Large intestine (tissue), 3 donors: ENCODE data around the gene MED15. TPM values are rescaled to one million over a fixed set of nuclear protein-coding genes. Genes with fewer than 3 reads are reported as not detected.
A peak's percentile ranks its signal among the peaks of the same experiment; 100 is the strongest.

Experiments
- DNase-seq, 2 donors: peaks; one replicate each; pipeline versions ENCODE4 v3.0.0 to v3.0.0-alpha.2; 2013
- H3K27ac ChIP-seq: one replicate; pipeline ENCODE4 v1.5.1; 2013; ENCODE audit warnings: low read length
- H3K27me3 ChIP-seq: 2 replicates; pipeline ENCODE4 v1.6.1; 2013; ENCODE audit warnings: low read length; ENCODE audit not compliant: control insufficient read depth, insufficient read depth
- H3K36me3 ChIP-seq: 2 replicates; pipeline ENCODE4 v1.6.1; 2013; ENCODE audit warnings: low read length; ENCODE audit not compliant: control insufficient read depth, insufficient read depth
- H3K4me1 ChIP-seq: one replicate; pipeline ENCODE4 v1.6.1; 2013; ENCODE audit warnings: low read length; ENCODE audit not compliant: control insufficient read depth, insufficient read depth
- H3K4me3 ChIP-seq: one replicate; pipeline ENCODE4 v1.5.1; 2013; ENCODE audit warnings: low read length
- H3K9me3 ChIP-seq: one replicate; pipeline ENCODE4 v1.6.1; 2013; ENCODE audit warnings: mild to moderate bottlenecking, low read depth, low read length, moderate library complexity; ENCODE audit not compliant: control insufficient read depth
- WGBS: methylation state at CpG from one replicate; pipeline ENCODE4 v1.1.5; 2013; ENCODE audit warnings: low lambda C conversion rate; ENCODE audit not compliant: insufficient coverage; 5-methylcytosine and 5-hydroxymethylcytosine counted together
- polyA plus RNA-seq: library from polyadenylated mRNA; unstranded; fragments of 120-200 nt; gene quantifications from one replicate; pipeline ENCODE4 v1.2.1, GENCODE V29; 2013

The MED15 gene
- polyA plus RNA-seq, 1 donor: 51.5 TPM

DNA sequence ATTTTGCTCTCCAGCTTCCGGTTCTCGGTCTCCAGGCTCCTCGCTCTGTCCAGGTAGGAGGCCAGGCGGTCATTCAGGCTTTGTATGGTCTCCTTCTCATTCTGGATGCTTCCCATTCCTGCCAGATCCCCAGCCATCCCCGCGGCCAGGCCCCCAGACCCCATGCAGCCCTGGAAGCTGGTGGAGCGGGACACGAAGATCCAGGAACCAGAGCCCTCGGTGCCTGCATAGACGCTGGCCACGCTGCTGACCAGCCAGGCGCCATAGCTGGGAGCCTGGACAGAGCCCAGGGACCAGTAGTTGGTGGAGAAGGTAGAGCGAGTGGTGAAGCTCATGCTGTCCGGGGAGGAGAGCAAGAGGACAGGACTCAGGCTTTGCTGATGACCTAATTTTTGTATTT lies 23.6 kb upstream of the MED15 start:
- Histone ChIP-seq H3K27ac (no peak overlapping the region), H3K9me3 (no peaks in the 10 kb centered on the region), H3K4me1 (no peaks in the 10 kb centered on the region), H3K27me3 (no peaks in the 10 kb centered on the region), H3K4me3 (no peak overlapping the region), H3K36me3 (peaks cover 9% of the 10 kb centered on the region)
- WGBS: 100% methylated on average over 4 of the region's 14 CpGs
- DNase-seq: no peak

DNA sequence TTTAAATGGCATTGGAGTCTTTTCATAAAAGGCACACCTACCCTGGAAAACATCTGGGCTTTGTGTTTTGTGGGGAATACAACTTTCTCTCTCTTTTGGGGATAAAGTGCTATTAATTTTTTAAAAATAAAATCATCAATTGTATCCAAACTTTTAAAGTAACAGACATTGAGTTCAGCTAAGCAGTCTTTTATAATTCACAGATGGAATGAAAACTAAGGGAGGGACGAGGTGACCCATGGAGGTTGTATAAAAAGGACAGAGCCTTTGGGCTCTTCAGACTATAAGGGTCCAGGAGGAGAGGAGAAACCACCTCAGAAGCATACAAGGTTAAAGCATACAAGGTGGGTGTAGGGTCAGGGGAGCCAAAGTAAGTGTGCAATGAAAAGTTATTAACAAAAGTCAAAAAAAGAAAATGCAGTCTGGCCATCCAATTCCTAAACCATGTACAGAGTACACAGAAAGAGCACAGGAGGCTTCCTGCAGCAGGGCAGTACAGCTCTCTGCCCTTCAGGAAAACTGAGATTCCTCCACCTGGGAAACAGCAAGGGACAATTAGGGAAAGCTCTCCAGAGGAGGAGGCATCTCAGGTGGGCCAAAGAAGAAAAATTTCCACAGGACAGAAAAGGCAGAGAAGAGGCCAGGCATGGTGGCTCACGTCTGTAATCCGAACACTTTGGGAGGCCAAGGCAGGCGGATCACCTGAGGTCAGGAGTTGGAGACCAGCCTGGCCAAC lies 22.3 kb upstream of the MED15 start:
- Histone ChIP-seq H3K9me3 (no peaks in the 10 kb centered on the region), H3K27ac (no peak overlapping the region), H3K4me3 (no peak overlapping the region), H3K4me1 (no peaks in the 10 kb centered on the region), H3K36me3 (peaks cover 11% of the 10 kb centered on the region), H3K27me3 (no peaks in the 10 kb centered on the region)
- no peak for DNase-seq
- WGBS: 100% methylated on average over 1 of the region's 4 CpGs

DNA sequence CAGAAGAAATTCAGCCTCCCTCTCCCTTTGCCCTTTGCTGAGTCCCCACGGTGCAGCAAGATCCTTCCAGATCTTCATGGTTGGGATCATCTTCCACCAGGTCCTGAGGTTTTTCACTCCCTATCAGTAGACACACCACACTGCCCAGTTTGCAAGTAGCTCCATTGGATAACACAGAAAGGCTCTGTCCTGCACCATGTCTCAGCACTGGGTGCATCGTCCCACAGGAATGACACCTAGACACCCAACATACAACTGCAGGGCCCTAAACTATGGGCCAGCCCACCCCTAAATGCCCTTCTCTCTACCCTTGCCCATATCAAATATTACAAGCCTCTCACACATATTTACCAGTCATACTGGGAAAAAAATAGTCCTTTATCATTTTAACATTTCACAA lies 21.2 kb upstream of the MED15 start:
- H3K9me3 ChIP-seq: no peaks in the 10 kb centered on the region
- no peaks in the 10 kb centered on the region for H3K27me3 ChIP-seq
- no peak overlapping the region for H3K27ac ChIP-seq
- no peak overlapping the region for H3K4me3 ChIP-seq
- DNase-seq: no peak
- WGBS: no CpG with 5 or more reads among the region's 2 CpGs
- peaks cover 13% of the 10 kb centered on the region for H3K36me3 ChIP-seq
- no peaks in the 10 kb centered on the region for H3K4me1 ChIP-seq

DNA sequence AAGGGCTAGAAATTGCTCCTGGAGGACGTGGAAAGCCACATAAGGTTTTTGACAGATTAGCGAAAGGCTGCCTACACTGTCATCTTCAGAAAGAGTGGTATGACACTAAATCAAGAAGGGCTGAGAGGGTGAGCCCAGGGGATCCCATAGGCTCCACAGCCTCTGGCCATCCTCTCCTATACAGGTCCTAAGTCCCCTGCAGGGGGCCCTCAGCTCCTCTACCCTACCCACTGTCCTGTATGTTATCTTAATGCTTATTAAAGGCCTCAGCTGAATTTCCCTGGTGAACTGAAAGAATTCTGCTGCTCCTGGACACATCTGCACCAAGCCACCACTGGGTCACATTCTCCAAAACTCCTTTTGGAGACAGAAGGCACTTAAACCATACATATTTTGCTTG lies 19.7 kb upstream of the MED15 start:
- no peaks in the 10 kb centered on the region for H3K4me1 ChIP-seq
- H3K4me3 ChIP-seq: no peak overlapping the region
- no peaks in the 10 kb centered on the region for H3K9me3 ChIP-seq
- no peak for DNase-seq
- no peak overlapping the region for H3K27ac ChIP-seq
- WGBS: no CpG with 5 or more reads among the region's 2 CpGs
- no peaks in the 10 kb centered on the region for H3K27me3 ChIP-seq
- peaks cover 13% of the 10 kb centered on the region for H3K36me3 ChIP-seq

DNA sequence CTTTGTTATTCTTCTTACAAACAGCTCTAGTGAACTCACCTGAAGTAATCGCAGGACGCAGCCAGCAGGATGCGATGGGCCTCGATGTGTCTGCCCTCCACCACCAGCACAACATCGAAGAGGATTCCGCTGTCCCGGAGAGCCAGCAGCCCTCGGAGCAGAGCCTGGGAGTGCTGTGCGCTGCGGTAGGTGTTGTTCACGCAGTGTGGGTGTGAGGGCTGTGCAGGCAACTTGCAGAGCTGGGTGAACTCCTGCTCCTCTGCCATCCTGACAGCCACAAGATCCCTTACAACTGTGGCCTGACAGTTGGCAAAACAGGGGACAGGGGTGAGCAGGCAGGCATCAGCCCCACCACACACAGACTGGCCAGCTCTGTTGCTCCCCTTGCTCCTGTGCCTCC lies 18.5 kb upstream of the MED15 start:
- no peaks in the 10 kb centered on the region for H3K4me1 ChIP-seq
- DNase-seq: no peak
- peaks cover 10% of the 10 kb centered on the region for H3K36me3 ChIP-seq
- H3K27ac ChIP-seq: no peak overlapping the region
- H3K27me3 ChIP-seq: no peaks in the 10 kb centered on the region
- H3K9me3 ChIP-seq: no peaks in the 10 kb centered on the region
- no peak overlapping the region for H3K4me3 ChIP-seq
- WGBS: no CpG with 5 or more reads among the region's 11 CpGs

DNA sequence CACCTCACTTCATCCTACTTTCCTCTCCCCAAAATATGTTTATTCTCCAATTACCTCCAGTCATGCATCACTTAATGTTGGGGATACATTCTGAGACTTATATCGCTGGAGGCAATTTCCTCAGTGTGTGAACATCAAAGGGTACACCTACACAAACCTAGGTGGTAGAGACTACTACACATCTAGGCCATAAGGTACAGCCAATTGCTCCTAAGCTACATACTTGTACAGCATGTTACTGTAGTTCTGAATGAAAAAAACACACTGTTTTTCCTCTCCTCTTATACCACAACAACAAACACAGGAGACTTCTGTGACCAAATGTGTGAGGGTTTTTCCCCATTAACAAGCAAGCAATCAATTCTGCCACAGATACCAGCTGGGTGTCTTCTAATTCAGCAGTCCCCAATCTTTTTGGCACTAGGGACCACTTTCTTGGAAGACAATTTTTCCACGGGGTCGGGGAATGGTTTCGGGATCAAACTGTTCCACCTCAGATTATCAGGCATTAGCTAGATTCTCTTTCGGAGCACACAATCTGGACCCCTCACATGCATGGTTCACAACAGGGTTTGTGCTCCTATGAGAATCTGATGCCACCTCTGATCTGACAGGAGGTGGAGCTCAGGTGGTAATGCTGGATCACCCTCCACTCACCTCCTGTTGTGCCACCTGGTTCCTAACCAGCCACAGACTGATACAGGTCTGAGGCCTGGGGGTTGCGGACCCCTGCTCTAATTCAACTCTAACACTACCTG lies 17.0 kb upstream of the MED15 start:
- peaks cover 10% of the 10 kb centered on the region for H3K36me3 ChIP-seq
- WGBS: no CpG with 5 or more reads among the region's 6 CpGs
- H3K27me3 ChIP-seq: no peaks in the 10 kb centered on the region
- DNase-seq: no peak
- no peaks in the 10 kb centered on the region for H3K4me1 ChIP-seq
- no peak overlapping the region for H3K4me3 ChIP-seq
- peaks cover 3% of the 10 kb centered on the region for H3K9me3 ChIP-seq
- H3K27ac ChIP-seq: no peak overlapping the region

DNA sequence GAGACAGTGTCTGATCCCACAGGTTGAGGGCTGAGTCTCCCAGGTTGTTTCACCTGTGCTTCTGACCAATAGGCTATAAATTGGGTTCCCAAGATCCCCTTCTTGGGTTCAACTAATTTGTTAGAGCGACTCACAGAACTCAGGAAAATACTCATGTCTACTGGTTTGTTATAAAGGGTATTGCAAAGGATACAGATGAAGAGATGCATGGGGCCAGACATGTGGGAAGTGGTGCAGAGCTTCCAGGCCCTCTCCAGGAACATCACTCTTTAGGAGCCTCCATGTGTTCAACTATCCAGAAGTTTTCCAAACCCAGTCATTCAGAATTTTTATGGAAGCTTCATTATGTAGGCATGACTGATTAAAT lies 16.5 kb upstream of the MED15 start:
- no peak overlapping the region for H3K4me3 ChIP-seq
- no peaks in the 10 kb centered on the region for H3K4me1 ChIP-seq
- H3K9me3 ChIP-seq: peaks cover 3% of the 10 kb centered on the region
- no peak for DNase-seq
- no peaks in the 10 kb centered on the region for H3K27me3 ChIP-seq
- no peak overlapping the region for H3K27ac ChIP-seq
- WGBS: 100% methylated on average over 1 of the region's 1 CpG
- H3K36me3 ChIP-seq: peaks cover 10% of the 10 kb centered on the region

DNA sequence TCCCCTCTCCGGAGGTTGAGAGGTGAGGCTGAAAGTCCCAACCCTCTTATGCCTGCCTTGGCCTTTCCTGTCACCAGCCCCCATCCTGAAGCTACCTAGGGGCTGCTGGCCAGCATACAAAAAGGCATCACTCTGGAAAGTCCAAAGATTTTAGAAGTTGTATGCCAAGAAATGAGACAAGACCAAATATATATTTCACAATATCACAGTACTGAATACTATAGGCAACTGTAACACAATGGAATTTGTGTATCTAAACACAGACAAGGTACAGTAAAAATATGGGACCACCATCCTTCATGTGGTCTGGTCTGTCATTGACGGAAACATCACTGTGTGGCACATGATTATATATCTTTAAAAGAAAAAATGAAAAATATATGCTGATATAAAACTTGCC lies 16.1 kb upstream of the MED15 start:
- peaks cover 3% of the 10 kb centered on the region for H3K9me3 ChIP-seq
- H3K36me3 ChIP-seq: peaks cover 10% of the 10 kb centered on the region
- H3K4me1 ChIP-seq: no peaks in the 10 kb centered on the region
- no CpG with 5 or more reads among the region's 2 CpGs for WGBS
- no peak overlapping the region for H3K27ac ChIP-seq
- H3K27me3 ChIP-seq: no peaks in the 10 kb centered on the region
- no peak overlapping the region for H3K4me3 ChIP-seq
- no peak for DNase-seq

DNA sequence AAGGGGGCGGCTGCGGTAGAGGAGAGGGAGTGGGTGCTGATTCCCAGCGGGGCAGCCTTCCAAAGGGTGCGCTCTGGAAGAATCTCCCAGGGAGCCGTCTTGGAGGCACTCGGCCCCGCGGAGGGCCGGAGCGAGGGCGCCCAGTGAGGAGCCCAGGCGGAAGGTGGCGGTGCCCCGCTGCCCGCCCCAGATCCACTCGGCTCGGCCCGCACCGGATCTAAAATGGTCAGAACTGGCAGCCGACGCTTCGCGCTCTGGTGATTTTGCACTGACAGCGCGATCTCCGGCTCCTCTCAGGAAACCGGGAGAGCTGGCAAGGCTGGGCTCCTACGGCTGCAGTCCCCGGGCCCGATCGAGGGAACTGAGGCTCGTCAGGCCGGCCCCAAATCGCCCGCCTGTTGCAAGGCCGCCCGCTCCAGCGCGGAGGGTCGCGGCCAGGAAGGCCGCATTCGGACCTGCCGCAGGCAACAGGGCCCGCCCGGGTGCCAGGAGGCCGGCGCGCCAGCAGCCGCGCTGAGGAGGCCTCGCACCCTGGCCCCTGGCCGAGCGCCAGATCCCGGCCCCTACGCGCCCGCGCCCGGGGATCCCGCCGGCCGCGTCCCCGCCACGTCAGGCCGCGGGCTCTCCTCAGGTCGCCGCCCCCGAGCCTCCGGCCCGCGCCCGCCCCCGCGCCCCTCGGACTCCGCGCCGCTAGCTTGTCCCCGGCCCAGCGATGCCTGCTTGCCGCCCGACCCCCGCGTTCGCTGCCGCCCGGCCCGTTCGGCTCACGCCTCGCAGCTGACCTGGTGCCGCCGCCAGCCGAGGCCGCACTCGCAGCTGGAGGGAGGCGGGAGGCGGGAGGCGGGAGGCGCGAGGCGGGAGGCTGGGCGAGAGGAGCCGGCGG lies 12.2 kb upstream of the MED15 start, which contains the start of gene KLHL22:
KLHL22 (minus strand) TSS at position 818 of the 883 bp plus-strand sequence. CDS start 6,584 bp downstream, outside the sequence.
- H3K27ac ChIP-seq: peak within 1 kb of the TSS; percentile 100
- no CpG with 5 or more reads among the region's 108 CpGs for WGBS

More for the DNA sequence above, 12.2 kb upstream of the MED15 start, which contains the start of gene KLHL22:
- H3K36me3 ChIP-seq: peaks cover 7% of the 10 kb centered on the region
- H3K4me1 ChIP-seq: peaks cover 2% of the 10 kb centered on the region
- H3K9me3 ChIP-seq: peaks cover 3% of the 10 kb centered on the region
- no peaks in the 10 kb centered on the region for H3K27me3 ChIP-seq
- DNase-seq: peak in 1 of 2 donors; percentile 32
- peak within 1 kb of the TSS; percentile 93 for H3K4me3 ChIP-seq
